Measurements from ENCODE around the gene DUSP21.

DNA sequence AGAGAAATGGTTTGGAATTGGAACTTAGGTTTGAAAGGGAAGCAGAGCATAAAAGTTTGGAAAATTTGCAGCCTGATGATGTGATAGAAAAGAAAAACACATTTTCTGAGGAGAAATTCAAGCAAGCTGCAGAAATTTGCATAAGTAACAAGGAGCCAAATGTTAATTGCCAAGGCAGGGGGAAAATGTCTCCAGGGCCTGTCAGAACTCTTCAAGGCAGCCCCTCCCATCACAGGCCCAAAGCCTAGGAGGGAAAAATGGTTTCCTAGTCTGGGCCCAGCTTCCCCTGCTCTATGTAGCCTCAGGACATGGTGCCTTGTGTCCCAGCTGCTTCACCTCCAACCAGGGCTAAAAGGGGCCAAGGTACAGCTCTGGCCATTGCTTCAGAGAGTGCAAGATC is 21.2 kb upstream of the DUSP21 start:
- TF ChIP-seq, protein P1, sequence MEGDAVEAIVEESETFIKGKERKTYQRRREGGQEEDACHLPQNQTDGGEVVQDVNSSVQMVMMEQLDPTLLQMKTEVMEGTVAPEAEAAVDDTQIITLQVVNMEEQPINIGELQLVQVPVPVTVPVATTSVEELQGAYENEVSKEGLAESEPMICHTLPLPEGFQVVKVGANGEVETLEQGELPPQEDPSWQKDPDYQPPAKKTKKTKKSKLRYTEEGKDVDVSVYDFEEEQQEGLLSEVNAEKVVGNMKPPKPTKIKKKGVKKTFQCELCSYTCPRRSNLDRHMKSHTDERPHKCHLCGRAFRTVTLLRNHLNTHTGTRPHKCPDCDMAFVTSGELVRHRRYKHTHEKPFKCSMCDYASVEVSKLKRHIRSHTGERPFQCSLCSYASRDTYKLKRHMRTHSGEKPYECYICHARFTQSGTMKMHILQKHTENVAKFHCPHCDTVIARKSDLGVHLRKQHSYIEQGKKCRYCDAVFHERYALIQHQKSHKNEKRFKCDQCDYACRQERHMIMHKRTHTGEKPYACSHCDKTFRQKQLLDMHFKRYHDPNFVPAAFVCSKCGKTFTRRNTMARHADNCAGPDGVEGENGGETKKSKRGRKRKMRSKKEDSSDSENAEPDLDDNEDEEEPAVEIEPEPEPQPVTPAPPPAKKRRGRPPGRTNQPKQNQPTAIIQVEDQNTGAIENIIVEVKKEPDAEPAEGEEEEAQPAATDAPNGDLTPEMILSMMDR (IDR thresholded peaks at IDR 0.05), result no peak
- TF ChIP-seq EZH2 (IDR thresholded peaks at IDR 0.05; ENCODE audit: borderline replicate concordance, insufficient read depth, low read depth, low read length, poor library complexity, severe bottlenecking), result no peak
